Neural cell (in vitro differentiated cells): ENCODE measurements around the gene RBFOX2.

ENCODE experiments used
- CTCF ChIP-seq: fragments of 450-650 bp; IDR thresholded peaks from 2 replicates; pipeline ENCODE4 v1.5.1; 2014; ENCODE audit warnings: antibody characterized with exemption, mild to moderate bottlenecking, moderate library complexity; ENCODE audit not compliant: poor library complexity, severe bottlenecking
- EP300 ChIP-seq: fragments of 450-650 bp; conservative IDR thresholded peaks from 2 replicates; pipeline ENCODE4 v1.6.1; 2014; ENCODE audit warnings: antibody characterized with exemption, mild to moderate bottlenecking, moderate library complexity; ENCODE audit not compliant: poor library complexity, severe bottlenecking
- EZH2 ChIP-seq: fragments of 200-600, 300-800 bp; shearing (Covaris generic), sonication (generic); IDR thresholded peaks from 2 replicates; pipeline ENCODE4 v1.6.1; 2014; ENCODE audit warnings: antibody characterized with exemption, low read length, borderline replicate concordance, mild to moderate bottlenecking; ENCODE audit not compliant: insufficient read depth, poor library complexity, severe bottlenecking
- POLR2AphosphoS5 ChIP-seq: IDR thresholded peaks from 2 replicates; pipeline ENCODE4 v1.6.1; 2012
- SMC3 ChIP-seq: fragments of 450-650 bp; conservative IDR thresholded peaks from 2 replicates; pipeline ENCODE4 v1.6.1; 2014; ENCODE audit warnings: antibody characterized with exemption, mild to moderate bottlenecking, moderate library complexity; ENCODE audit not compliant: poor library complexity
- TAF1 ChIP-seq: IDR thresholded peaks from 2 replicates; pipeline ENCODE4 v1.6.1; 2012; ENCODE audit warnings: low read depth
- TF ChIP-seq, protein P1 (sequence below): IDR thresholded peaks from 2 replicates; pipeline ENCODE4 v1.6.1; 2012; ENCODE audit warnings: borderline replicate concordance

- TF ChIP-seq CTCF (no peak), POLR2AphosphoS5 (no peak), EZH2 (no peak), EP300 (no peak), SMC3 (no peak), TAF1 (no peak)
- TF ChIP-seq, protein P1, sequence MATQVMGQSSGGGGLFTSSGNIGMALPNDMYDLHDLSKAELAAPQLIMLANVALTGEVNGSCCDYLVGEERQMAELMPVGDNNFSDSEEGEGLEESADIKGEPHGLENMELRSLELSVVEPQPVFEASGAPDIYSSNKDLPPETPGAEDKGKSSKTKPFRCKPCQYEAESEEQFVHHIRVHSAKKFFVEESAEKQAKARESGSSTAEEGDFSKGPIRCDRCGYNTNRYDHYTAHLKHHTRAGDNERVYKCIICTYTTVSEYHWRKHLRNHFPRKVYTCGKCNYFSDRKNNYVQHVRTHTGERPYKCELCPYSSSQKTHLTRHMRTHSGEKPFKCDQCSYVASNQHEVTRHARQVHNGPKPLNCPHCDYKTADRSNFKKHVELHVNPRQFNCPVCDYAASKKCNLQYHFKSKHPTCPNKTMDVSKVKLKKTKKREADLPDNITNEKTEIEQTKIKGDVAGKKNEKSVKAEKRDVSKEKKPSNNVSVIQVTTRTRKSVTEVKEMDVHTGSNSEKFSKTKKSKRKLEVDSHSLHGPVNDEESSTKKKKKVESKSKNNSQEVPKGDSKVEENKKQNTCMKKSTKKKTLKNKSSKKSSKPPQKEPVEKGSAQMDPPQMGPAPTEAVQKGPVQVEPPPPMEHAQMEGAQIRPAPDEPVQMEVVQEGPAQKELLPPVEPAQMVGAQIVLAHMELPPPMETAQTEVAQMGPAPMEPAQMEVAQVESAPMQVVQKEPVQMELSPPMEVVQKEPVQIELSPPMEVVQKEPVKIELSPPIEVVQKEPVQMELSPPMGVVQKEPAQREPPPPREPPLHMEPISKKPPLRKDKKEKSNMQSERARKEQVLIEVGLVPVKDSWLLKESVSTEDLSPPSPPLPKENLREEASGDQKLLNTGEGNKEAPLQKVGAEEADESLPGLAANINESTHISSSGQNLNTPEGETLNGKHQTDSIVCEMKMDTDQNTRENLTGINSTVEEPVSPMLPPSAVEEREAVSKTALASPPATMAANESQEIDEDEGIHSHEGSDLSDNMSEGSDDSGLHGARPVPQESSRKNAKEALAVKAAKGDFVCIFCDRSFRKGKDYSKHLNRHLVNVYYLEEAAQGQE = no peak
Measured at GRCh38 chr22:35991168-35991567, 37.5 kb downstream of the RBFOX2 start.
